ENCODE data around the gene FGF12. TPM values are rescaled to one million over a fixed set of nuclear protein-coding genes. Genes with fewer than 3 reads are reported as not detected.

Gene FGF12
- total and polyA plus RNA-seq, 2 donors (not counting 1 experiment from before 2014, with no cell fraction given): 0.03 TPM; not detected in 1

GRCh38 chr3:192246847-192247559 is 480.3 kb downstream of the FGF12 start:
- Mint-ChIP-seq H3K27ac (no peak overlapping the region), H3K27me3 (peaks cover 2% of the 10 kb centered on the region), H3K4me1 (no peaks in the 10 kb centered on the region), H3K9me3 (ENCODE audit: insufficient read depth) (no peaks in the 10 kb centered on the region), H3K4me3 (no peak overlapping the region)
- ATAC-seq (ENCODE audit: low read depth) (peak; percentile 39), DNase-seq (no peak)
- H2AFZ ChIP-seq (ENCODE audit: insufficient read depth, low read depth, low read length, poor library complexity, severe bottlenecking): no peak overlapping the region
- no peak overlapping the region for H3K9ac ChIP-seq (ENCODE audit: low read length)
- no peaks in the 10 kb centered on the region for H3K9me3 ChIP-seq (ENCODE audit: control extremely low read depth in 1 of 3, control insufficient read depth in 2 of 3, insufficient read depth in 1 of 3, low read length in 2 of 3)
- no peaks in the 10 kb centered on the region for H4K20me1 ChIP-seq (ENCODE audit: control insufficient read depth, insufficient read depth, low read length, poor library complexity, severe bottlenecking)
- H3K27ac ChIP-seq (ENCODE audit: low read length in 2 of 2): no peak overlapping the region
- H3K27me3 ChIP-seq (replicated peaks in 1 of 4; ENCODE audit: control extremely low read depth in 1 of 4, control insufficient read depth in 3 of 4, insufficient read depth in 4 of 4, low read length in 3 of 4): no peaks in the 10 kb centered on the region
- TF ChIP-seq CTCF (IDR thresholded peaks at IDR 0.05) (no peak), EZH2 (IDR thresholded peaks at IDR 0.05; ENCODE audit: borderline replicate concordance, insufficient read depth, low read depth, low read length, poor library complexity, severe bottlenecking) (no peak)
- H3K36me3 ChIP-seq (replicated peaks in 1 of 2; ENCODE audit: control extremely low read depth in 1 of 2, control insufficient read depth in 1 of 2, extremely low read depth in 1 of 2, insufficient read depth in 2 of 2, low read length in 1 of 2): no peaks in the 10 kb centered on the region
- intact Hi-C loops (cut with micrococcal nuclease): no loop called here
- ChIA-PET CTCF (no interaction called here), POLR2A (no interaction called here)
- no peak overlapping the region for H3K4me3 ChIP-seq (ENCODE audit: control extremely low read depth in 1 of 5, extremely low read depth in 1 of 5, insufficient read depth in 1 of 5, low read depth in 2 of 5, low read length in 4 of 5)
- no peaks in the 10 kb centered on the region for H3K79me2 ChIP-seq (ENCODE audit: control insufficient read depth, insufficient read depth, low read length)
- H3K4me1 ChIP-seq (ENCODE audit: control insufficient read depth in 2 of 2, insufficient read depth in 2 of 2, low read length in 2 of 2): no peaks in the 10 kb centered on the region
- WGBS (ENCODE audit: insufficient coverage): no CpG with 5 or more reads among the region's 1 CpG
- no peak overlapping the region for H3K4me2 ChIP-seq (replicated peaks; ENCODE audit: low read depth, low read length, poor library complexity, severe bottlenecking)

- no peak overlapping the region for H3K4me2 ChIP-seq (replicated peaks; ENCODE audit: low read depth, low read length, poor library complexity, severe bottlenecking)
- no peaks in the 10 kb centered on the region for H3K4me1 ChIP-seq (ENCODE audit: control insufficient read depth in 2 of 2, insufficient read depth in 2 of 2, low read length in 2 of 2)
- no peaks in the 10 kb centered on the region for H3K79me2 ChIP-seq (ENCODE audit: control insufficient read depth, insufficient read depth, low read length)
- H3K9me3 ChIP-seq (ENCODE audit: control extremely low read depth in 1 of 3, control insufficient read depth in 2 of 3, insufficient read depth in 1 of 3, low read length in 2 of 3): no peaks in the 10 kb centered on the region
- POLR2A ChIA-PET: no interaction called here
- TF ChIP-seq CTCF (IDR thresholded peaks at IDR 0.05): no peak
- Mint-ChIP-seq H3K9me3 (ENCODE audit: insufficient read depth) (no peaks in the 10 kb centered on the region), H3K27me3 (peaks cover 7% of the 10 kb centered on the region), H3K27ac (no peak overlapping the region), H3K4me1 (no peaks in the 10 kb centered on the region), H3K4me3 (no peak overlapping the region)
- H3K27me3 ChIP-seq (replicated peaks in 1 of 4; ENCODE audit: control extremely low read depth in 1 of 4, control insufficient read depth in 3 of 4, insufficient read depth in 4 of 4, low read length in 3 of 4): no peaks in the 10 kb centered on the region
- DNase-seq (no peak), ATAC-seq (ENCODE audit: low read depth) (no peak)
- H3K9ac ChIP-seq (ENCODE audit: low read length): no peak overlapping the region
- H2AFZ ChIP-seq (ENCODE audit: insufficient read depth, low read depth, low read length, poor library complexity, severe bottlenecking): no peak overlapping the region
- H4K20me1 ChIP-seq (ENCODE audit: control insufficient read depth, insufficient read depth, low read length, poor library complexity, severe bottlenecking): no peaks in the 10 kb centered on the region
- intact Hi-C loops (cut with micrococcal nuclease): no loop called here
- CTCF ChIA-PET: no interaction called here
- H3K27ac ChIP-seq (ENCODE audit: low read length in 2 of 2): no peak overlapping the region
- no peak overlapping the region for H3K4me3 ChIP-seq (ENCODE audit: control extremely low read depth in 1 of 5, extremely low read depth in 1 of 5, insufficient read depth in 1 of 5, low read depth in 2 of 5, low read length in 4 of 5)
- 100% methylated on average over 1 of the region's 1 CpG for WGBS (ENCODE audit: insufficient coverage)
- H3K36me3 ChIP-seq (replicated peaks in 1 of 2; ENCODE audit: control extremely low read depth in 1 of 2, control insufficient read depth in 1 of 2, extremely low read depth in 1 of 2, insufficient read depth in 2 of 2, low read length in 1 of 2): no peaks in the 10 kb centered on the region
Observed at GRCh38 chr3:192244591-192244990, 482.8 kb downstream of the FGF12 start.
